ENCODE data around the gene MMP27.
"Not testable (repeated sequence)": the region's sequence is repeated elsewhere in the genome, so short reads cannot be mapped to it uniquely, and the experiment has no call there.

The MMP27 gene, protein sequence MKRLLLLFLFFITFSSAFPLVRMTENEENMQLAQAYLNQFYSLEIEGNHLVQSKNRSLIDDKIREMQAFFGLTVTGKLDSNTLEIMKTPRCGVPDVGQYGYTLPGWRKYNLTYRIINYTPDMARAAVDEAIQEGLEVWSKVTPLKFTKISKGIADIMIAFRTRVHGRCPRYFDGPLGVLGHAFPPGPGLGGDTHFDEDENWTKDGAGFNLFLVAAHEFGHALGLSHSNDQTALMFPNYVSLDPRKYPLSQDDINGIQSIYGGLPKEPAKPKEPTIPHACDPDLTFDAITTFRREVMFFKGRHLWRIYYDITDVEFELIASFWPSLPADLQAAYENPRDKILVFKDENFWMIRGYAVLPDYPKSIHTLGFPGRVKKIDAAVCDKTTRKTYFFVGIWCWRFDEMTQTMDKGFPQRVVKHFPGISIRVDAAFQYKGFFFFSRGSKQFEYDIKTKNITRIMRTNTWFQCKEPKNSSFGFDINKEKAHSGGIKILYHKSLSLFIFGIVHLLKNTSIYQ

DNA sequence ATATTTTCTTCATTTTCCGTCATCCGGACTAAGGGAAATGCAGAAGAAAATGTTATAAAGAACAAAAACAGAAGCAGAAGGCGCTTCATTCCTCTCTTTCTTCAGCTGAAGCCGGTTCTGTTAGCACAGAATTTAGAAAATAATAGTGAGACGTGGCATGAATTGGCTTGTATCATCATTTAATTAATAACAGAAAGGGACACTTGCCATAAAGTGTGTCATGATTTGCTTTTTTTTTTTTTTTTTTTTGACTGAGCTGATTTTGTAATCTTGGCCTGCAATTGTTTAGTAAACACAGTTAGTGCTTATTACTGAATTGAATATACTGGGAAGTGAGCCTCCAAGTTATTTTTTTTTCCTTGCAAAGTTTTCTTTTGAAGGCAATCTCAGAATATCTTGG lies at the start of gene MMP27:
Gene MMP27 (minus strand): TSS at position 144 of the 400 bp plus-strand sequence. CDS start 55 bp downstream, at position 89.
- no peak for DNase-seq (ENCODE audit: low read depth in 2 of 2)

DNA sequence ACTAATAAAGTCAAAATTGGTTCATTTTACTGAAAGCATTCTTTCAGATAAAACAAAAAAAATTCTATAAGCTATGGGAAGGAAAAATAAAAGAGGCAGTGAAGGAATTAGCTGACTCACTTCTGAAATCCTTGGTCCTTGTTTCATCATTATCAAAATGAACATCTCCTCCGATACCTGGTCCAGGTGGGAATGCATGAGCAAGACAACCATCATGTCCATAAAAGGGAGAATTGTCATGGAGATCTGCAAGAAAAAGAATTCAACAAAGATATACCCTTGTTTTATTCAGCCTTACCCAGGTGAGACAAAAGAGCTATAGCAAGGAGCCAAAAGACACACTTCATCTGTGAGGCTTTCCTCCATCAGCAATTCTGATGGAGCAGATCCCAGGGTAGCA lies 47.7 kb upstream of the MMP27 start:
- no peak for DNase-seq (ENCODE audit: low read depth in 2 of 2)

- DNase-seq (ENCODE audit: low read depth in 2 of 2), result no peak
These were observed 46.1 kb upstream of the MMP27 start for GRCh38 chr11:102751673-102752072.

GRCh38 chr11:102749101-102749722 lies 43.6 kb upstream of the MMP27 start:
- DNase-seq (ENCODE audit: low read depth in 2 of 2), result no peak

DNA sequence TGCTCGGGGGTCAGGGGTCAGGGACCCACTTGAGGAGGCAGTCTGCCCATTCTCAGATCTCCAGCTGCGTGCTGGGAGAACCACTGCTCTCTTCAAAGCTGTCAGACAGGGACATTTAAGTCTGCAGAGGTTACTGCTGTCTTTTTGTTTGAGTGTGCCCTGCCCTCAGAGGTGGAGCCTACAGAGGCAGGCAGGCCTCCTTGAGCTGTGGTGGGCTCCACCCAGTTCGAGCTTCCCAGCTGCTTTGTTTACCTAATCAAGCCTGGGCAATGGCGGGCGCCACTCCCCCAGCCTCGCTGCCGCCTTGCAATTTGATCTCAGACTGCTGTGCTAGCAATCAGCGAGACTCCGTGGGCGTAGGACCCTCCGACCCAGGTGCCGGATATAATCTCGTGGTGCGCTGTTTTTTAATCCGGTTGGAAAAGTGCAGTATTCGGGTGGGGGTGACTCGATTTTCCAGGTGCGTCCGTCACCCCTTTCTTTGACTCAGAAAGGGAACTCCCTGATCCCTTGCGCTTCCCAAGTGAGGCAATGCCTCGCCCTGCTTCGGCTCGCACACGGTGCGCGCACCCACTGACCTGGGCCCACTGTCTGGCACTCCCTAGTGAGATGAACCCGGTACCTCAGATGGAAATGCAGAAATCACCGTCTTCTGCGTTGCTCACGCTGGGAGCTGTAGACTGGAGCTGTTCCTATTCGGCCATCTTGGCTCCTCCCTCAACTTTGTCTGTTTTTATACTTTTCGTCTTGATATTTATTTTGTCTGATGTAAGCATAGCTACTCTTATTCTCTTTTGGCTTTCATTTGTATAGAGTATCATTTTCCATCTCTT lies 41.4 kb upstream of the MMP27 start:
- DNase-seq (ENCODE audit: low read depth in 2 of 2), result not testable (repeated sequence)

- no peak for DNase-seq (ENCODE audit: low read depth in 2 of 2)
These were observed 29.1 kb upstream of the MMP27 start for GRCh38 chr11:102734650-102735049.

GRCh38 chr11:102733232-102733875 lies 27.8 kb upstream of the MMP27 start:
- DNase-seq (ENCODE audit: low read depth in 2 of 2), result no peak

DNA sequence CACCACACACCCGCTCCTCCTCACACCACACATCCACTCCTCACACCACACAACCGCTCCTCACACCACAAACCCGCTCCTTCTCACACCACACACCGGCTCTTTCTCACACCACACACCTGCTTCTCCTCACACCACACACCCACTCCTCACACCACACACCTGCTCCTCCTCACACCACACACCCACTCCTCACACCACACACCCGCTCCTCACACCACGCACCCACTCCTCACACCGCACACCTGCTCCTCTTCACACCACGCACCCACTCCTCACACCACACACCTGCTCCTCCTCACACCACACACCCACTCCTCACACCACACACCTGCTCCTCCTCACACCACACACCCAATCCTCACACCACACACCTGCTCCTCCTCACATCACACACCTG lies 25.4 kb upstream of the MMP27 start:
- DNase-seq (ENCODE audit: low read depth in 2 of 2), result not testable (repeated sequence)

DNA sequence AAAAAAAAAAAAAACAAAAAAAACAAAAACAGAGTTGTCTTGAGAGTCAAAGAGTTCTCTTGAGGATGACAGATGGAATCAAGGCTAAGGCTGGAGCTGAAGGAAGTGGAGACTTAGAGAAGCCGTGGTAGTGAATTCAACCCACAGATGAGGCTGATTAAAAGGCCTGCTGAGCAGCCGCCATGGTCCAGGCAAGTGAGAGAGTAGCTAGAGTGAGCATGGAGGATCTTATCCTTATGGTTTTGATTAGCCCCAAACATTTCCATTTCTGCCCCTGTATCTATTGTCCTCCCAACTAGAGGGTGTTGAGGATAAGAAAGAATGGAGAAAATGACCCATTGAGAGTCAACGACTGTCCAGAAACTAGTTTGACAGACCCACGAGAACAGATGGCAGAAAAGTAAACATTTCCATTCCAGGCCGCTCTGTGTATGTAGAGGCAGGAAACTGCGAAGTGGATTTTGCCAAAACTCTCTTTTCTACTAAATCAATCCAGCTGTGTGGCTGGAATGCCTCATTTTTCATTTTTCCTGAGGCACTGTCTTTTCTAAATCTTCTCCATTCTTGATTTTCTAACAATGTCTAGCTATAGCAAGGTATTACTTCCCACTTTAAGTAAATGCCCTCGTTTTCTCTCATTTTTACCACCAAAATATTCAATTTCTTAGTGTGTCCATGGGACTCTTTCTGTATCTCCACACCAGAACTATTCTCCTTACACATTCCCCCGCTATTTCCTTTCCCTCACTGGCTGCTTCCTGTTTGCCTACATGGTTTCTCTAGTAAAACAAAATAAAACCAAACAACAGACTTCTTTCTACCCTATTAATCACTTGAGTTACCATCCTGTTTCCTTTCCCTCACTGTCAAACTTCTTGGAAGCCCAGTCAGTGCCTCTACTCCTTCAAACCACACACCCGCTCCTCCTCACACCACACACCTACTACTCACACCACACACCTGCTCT lies 24.6 kb upstream of the MMP27 start:
- no peak for DNase-seq (ENCODE audit: low read depth in 2 of 2)

GRCh38 chr11:102727890-102728289 lies 22.3 kb upstream of the MMP27 start:
- no peak for DNase-seq (ENCODE audit: low read depth in 2 of 2)

- no peak for DNase-seq (ENCODE audit: low read depth in 2 of 2)
These were observed 19.4 kb upstream of the MMP27 start, which contains the start of gene MMP8 for GRCh38 chr11:102724904-102725500. MMP8 (minus strand) TSS chr11:102724954; CDS start chr11:102724855, 99 bp downstream.

- no peak for DNase-seq (ENCODE audit: low read depth in 2 of 2)
These were observed 17.3 kb upstream of the MMP27 start for GRCh38 chr11:102722821-102723220.

- no peak for DNase-seq (ENCODE audit: low read depth in 2 of 2)
These were observed 14.2 kb upstream of the MMP27 start for GRCh38 chr11:102719620-102720277.

DNA sequence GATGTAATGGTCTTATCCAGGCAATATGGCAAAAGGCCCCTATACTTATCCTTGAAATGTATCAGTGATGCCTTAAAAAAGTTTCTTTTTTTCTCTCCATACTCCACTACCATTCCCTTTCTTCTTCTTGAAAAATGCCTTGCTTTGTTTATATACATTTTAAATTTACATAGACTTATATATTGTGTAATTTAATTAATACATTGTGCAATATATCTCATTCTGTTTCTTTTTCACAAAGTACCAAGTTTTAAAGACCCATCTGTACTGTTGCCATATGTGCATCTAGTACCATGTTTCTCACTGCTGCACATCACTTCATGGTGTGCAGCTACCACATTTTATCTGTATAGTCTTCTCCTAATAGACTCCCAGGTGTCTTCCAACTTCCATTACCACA lies 11.7 kb upstream of the MMP27 start:
- no peak for DNase-seq (ENCODE audit: low read depth in 2 of 2)

- DNase-seq (ENCODE audit: low read depth in 2 of 2), result no peak
These were observed 11.0 kb upstream of the MMP27 start for GRCh38 chr11:102716527-102716926.

GRCh38 chr11:102712137-102712536 lies 6.6 kb upstream of the MMP27 start:
- DNase-seq (ENCODE audit: low read depth in 2 of 2), result no peak

DNA sequence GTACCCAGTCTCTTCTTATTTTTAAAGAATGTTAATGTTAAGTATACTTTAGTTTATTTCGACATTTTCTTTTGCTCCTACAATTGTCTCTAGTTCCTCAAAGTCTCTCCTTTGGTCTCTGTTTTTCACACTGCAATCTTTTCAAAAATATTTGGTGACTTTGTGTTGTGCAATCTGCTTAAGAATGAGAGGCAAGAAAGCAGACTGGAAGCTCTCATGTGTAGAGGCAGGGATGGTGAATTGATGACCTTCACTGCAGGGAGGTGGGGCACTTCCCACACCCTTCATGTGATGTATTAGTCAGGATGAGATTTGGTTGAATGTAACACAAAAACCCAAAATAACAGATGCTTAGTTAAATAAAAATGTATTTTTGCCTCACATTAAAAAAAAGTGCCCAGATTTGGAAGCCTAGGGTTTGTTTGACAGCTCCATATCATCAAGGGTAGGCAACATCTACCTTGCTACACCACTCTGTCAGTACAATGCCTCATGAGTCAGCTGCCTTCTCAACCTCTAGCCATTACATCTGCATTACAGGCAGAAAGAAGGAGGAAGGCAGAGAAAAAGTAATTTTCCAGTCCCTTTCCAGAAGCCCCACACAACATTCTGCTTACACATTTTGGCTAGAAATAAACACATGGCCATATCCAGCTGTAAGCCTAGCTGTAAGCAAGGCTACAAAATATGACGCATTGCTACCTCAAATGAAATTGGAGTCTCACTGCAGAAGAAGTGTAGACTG lies 3.8 kb upstream of the MMP27 start:
- DNase-seq (ENCODE audit: low read depth in 2 of 2), result no peak

GRCh38 chr11:102708654-102709053 lies 3.1 kb upstream of the MMP27 start:
- DNase-seq (ENCODE audit: low read depth in 2 of 2), result no peak

- no peak for DNase-seq (ENCODE audit: low read depth in 2 of 2)
These were observed 728 bp downstream of the MMP27 start for GRCh38 chr11:102704841-102705240.

All from stimulated activated CD8-positive, alpha-beta memory T cell treated with anti-CD3 and anti-CD28 coated beads, Interleukin-2, amount 100 ng/mL, for 1 hour (primary cell).